Hepatocyte (in vitro differentiated cells): ENCODE measurements around the gene CATSPERB. TPM values are rescaled to one million over a fixed set of nuclear protein-coding genes. Genes with fewer than 3 reads are reported as not detected.

Experiments used
- DNase-seq: peaks from one replicate; pipeline ENCODE4 v3.0.0-alpha.2; 2016; ENCODE audit warnings: low spot score
- H2AFZ ChIP-seq: fragments of 200-600 bp; sonication (generic); 2 replicates; pipeline ENCODE4 v1.6.0; 2016; ENCODE audit warnings: antibody characterized with exemption, mild to moderate bottlenecking
- H3K27ac ChIP-seq: fragments of 200-600 bp; sonication (generic); 2 replicates; pipeline ENCODE4 v1.5.1; 2016; ENCODE audit warnings: mild to moderate bottlenecking
- H3K27me3 ChIP-seq: fragments of 200-600 bp; sonication (generic); 2 replicates; pipeline ENCODE4 v1.6.1; 2016
- H3K36me3 ChIP-seq: fragments of 200-600 bp; sonication (generic); replicated peaks from 2 replicates; pipeline ENCODE4 v1.5.1; 2016; ENCODE audit warnings: low read depth; ENCODE audit not compliant: insufficient read depth
- H3K4me1 ChIP-seq: fragments of 200-600 bp; sonication (generic); 2 replicates; pipeline ENCODE4 v1.5.1; 2016; ENCODE audit warnings: mild to moderate bottlenecking, moderate library complexity; ENCODE audit not compliant: insufficient read depth
- H3K4me2 ChIP-seq: fragments of 200-600 bp; sonication (generic); 2 replicates; pipeline ENCODE4 v1.6.0; 2016
- H3K4me3 ChIP-seq: fragments of 200-600 bp; sonication (generic); 2 replicates; pipeline ENCODE4 v1.5.1; 2016; ENCODE audit warnings: mild to moderate bottlenecking
- H3K79me2 ChIP-seq: fragments of 200-600 bp; sonication (generic); 2 replicates; pipeline ENCODE4 v1.6.0; 2017; ENCODE audit warnings: mild to moderate bottlenecking
- H3K9me2 ChIP-seq: fragments of 200-600 bp; sonication (generic); replicated peaks from 2 replicates; pipeline ENCODE4 v1.6.0; 2017; ENCODE audit warnings: mild to moderate bottlenecking; ENCODE audit not compliant: insufficient read depth
- H3K9me3 ChIP-seq: fragments of 200-600 bp; sonication (generic); 2 replicates; pipeline ENCODE4 v1.5.1; 2016; ENCODE audit warnings: low read depth, mild to moderate bottlenecking
- H4K20me1 ChIP-seq: fragments of 200-600 bp; sonication (generic); 2 replicates; pipeline ENCODE4 v1.6.0; 2016; ENCODE audit warnings: mild to moderate bottlenecking; ENCODE audit not compliant: insufficient read depth, poor library complexity, severe bottlenecking
- EZH2 ChIP-seq: fragments of 200-600 bp; sonication (generic); IDR thresholded peaks from 2 replicates; pipeline ENCODE4 v1.6.1; 2016; ENCODE audit warnings: antibody characterized with exemption, mild to moderate bottlenecking, borderline replicate concordance
- EZH2phosphoT487 ChIP-seq: fragments of 200-600 bp; sonication (generic); IDR thresholded peaks from one replicate; pipeline ENCODE4 v1.6.1; 2018; ENCODE audit warnings: antibody characterized with exemption, mild to moderate bottlenecking, low read depth, moderate library complexity; ENCODE audit not compliant: unreplicated experiment, severe bottlenecking
- WGBS: methylation state at CpG from one replicate; pipeline ENCODE4 v1.1.6; 2016; ENCODE audit warnings: low lambda C conversion rate; ENCODE audit errors: missing lambda C conversion rate; 5-methylcytosine and 5-hydroxymethylcytosine counted together
- polyA plus RNA-seq: library from polyadenylated mRNA; unstranded; fragments of >200 nt; fragmentation: Nextera tagmentation; extraction: Ambion mirVana; gene quantifications from 2 replicates; pipeline ENCODE4 v1.2.1, GENCODE V29; 2016
- total RNA-seq: library from RNA; depleted of rRNA; stranded (reverse); fragments of >200 nt; gene quantifications from 2 replicates; pipeline ENCODE4 v1.2.3, GENCODE V29; 2014
- TF ChIP-seq, protein P1 (sequence below): fragments of 200-600 bp; sonication (generic); IDR thresholded peaks from 2 replicates; pipeline ENCODE4 v1.5.1; 2016; ENCODE audit warnings: antibody characterized with exemption, mild to moderate bottlenecking; ENCODE audit not compliant: poor library complexity

CATSPERB gene
- total and polyA plus RNA-seq, 2 experiments from 2014 or later = 0.93 to 7.1 TPM

DNA sequence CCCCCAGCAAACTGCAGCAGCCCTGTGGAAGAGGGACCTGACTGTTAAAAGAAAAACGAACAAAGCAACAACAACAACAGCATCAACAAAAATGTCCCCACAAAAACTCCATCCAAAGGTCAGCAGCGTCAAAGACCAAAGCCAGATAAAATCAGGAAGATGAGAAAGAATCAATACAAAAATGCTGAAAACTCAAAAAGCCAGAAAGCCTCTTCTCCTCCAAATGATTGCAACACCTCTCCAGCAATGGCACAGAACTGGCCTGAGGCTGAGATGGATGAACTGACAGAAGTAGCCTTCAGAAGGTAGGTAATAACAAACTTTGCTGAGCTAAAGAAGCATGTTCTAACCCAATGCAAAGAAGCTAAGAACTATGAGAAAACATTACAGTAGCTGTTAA, 176.4 kb downstream of the CATSPERB start:
- peak overlapping the region; percentile 36 for H3K4me2 ChIP-seq
- H3K79me2 ChIP-seq = no peaks in the 10 kb centered on the region
- H3K9me2 ChIP-seq = no peaks in the 10 kb centered on the region
- no peak for TF ChIP-seq EZH2phosphoT487
- no peak for TF ChIP-seq EZH2
- TF ChIP-seq, protein P1, sequence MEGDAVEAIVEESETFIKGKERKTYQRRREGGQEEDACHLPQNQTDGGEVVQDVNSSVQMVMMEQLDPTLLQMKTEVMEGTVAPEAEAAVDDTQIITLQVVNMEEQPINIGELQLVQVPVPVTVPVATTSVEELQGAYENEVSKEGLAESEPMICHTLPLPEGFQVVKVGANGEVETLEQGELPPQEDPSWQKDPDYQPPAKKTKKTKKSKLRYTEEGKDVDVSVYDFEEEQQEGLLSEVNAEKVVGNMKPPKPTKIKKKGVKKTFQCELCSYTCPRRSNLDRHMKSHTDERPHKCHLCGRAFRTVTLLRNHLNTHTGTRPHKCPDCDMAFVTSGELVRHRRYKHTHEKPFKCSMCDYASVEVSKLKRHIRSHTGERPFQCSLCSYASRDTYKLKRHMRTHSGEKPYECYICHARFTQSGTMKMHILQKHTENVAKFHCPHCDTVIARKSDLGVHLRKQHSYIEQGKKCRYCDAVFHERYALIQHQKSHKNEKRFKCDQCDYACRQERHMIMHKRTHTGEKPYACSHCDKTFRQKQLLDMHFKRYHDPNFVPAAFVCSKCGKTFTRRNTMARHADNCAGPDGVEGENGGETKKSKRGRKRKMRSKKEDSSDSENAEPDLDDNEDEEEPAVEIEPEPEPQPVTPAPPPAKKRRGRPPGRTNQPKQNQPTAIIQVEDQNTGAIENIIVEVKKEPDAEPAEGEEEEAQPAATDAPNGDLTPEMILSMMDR = no peak
- no peaks in the 10 kb centered on the region for H3K9me3 ChIP-seq
- no peak for DNase-seq
- no peak overlapping the region for H2AFZ ChIP-seq
- no peaks in the 10 kb centered on the region for H3K27me3 ChIP-seq
- no peak overlapping the region for H3K4me3 ChIP-seq
- WGBS = 77% methylated on average over 2 of the region's 2 CpGs
- peak overlapping the region; percentile 53 for H3K27ac ChIP-seq
- peaks cover 5% of the 10 kb centered on the region for H3K4me1 ChIP-seq
- H4K20me1 ChIP-seq = no peaks in the 10 kb centered on the region
- no peaks in the 10 kb centered on the region for H3K36me3 ChIP-seq

DNA sequence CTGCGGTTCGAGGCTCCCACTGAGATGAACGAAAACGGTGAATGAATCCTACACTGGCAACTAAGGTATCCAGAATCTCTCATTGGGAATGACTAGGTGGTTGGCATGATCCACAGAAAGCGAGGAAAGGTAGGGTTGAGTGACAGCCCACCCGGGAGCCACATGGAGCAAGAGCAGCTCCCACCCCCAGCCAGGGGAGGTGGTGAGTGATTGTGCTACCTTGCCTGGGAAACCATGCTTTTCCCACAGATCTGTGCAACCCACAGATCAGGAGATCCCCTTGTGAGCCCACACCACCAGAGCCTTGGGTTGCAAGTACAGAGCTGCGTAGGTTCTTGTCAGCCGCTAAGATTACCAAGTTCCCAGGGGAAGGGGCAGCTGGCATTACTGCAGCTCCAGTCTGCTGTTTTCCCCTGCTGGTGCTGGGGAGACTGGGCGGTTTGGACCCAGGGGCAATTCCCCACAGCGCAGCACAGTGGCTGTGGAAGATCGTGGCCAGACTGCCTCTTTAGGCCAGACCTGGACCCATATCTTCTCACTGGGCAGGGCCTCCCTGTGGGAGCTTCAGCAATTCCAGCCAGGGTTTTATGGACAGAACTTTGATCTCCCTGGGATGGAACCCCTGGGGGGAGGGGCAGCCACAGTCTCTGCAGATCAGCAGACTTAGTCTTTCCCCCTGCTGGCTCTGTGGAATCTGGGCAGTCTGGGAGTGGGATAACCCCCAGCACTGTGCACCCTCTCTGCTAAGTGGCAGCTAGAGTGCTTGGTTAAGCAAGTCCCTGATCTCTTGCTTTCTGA, 177.2 kb downstream of the CATSPERB start:
- no peaks in the 10 kb centered on the region for H4K20me1 ChIP-seq
- H3K36me3 ChIP-seq = no peaks in the 10 kb centered on the region
- H3K79me2 ChIP-seq = no peaks in the 10 kb centered on the region
- H3K27ac ChIP-seq = peak overlapping the region; percentile 57
- TF ChIP-seq EZH2 = no peak
- TF ChIP-seq, protein P1 = no peak
- no peak for TF ChIP-seq EZH2phosphoT487
- H2AFZ ChIP-seq = no peak overlapping the region
- no peak overlapping the region for H3K4me3 ChIP-seq
- peaks cover 5% of the 10 kb centered on the region for H3K4me1 ChIP-seq
- peak overlapping the region; percentile 36 for H3K4me2 ChIP-seq
- no peaks in the 10 kb centered on the region for H3K9me3 ChIP-seq
- no peaks in the 10 kb centered on the region for H3K9me2 ChIP-seq
- WGBS = 88% methylated on average over 11 of the region's 11 CpGs
- H3K27me3 ChIP-seq = no peaks in the 10 kb centered on the region
- DNase-seq = peak; percentile 85

DNA sequence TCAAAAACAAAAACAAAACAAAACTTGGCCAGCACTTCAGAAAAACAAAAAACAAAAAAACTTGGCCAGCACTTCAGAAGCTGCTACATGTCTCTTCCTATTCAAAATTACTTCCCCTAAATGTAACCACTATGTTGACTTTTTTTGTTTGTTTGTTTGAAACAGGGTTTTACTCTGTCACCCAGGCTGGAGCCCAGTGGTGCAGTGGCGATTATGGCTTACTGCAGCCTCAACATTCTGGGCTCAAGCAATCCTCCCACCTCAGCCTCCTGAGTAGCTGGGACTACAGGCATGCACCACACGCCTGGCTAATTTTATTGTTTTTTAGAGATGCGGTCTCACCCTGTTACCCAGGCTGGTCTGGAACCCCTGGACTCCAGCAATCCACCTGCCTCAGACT, 183.8 kb downstream of the CATSPERB start:
- DNase-seq = no peak
- no peaks in the 10 kb centered on the region for H4K20me1 ChIP-seq
- no peak overlapping the region for H3K4me3 ChIP-seq
- TF ChIP-seq, protein P1 = no peak
- no peak for TF ChIP-seq EZH2
- TF ChIP-seq EZH2phosphoT487 = no peak
- H2AFZ ChIP-seq = no peak overlapping the region
- no peaks in the 10 kb centered on the region for H3K9me3 ChIP-seq
- no peaks in the 10 kb centered on the region for H3K27me3 ChIP-seq
- WGBS = 94% methylated on average over 3 of the region's 3 CpGs
- no peak overlapping the region for H3K27ac ChIP-seq
- no peak overlapping the region for H3K4me2 ChIP-seq
- H3K36me3 ChIP-seq = no peaks in the 10 kb centered on the region
- H3K4me1 ChIP-seq = no peaks in the 10 kb centered on the region
- no peaks in the 10 kb centered on the region for H3K9me2 ChIP-seq
- H3K79me2 ChIP-seq = no peaks in the 10 kb centered on the region
